K562 (cell line): ENCODE results near the gene KRT25. TPM values are rescaled to one million over a fixed set of nuclear protein-coding genes. Genes with fewer than 3 reads are reported as not detected.

Experiments
- ATAC-seq: fragments of 200-7000 bp; cut with Tn5 transposase; 3 replicates; pipeline ENCODE4 v1.9.1; 2020; ENCODE audit warnings: moderate library complexity
- BruUV-seq: library from RNA; stranded (reverse); fragments of 400-500 nt; replicated peaks from 2 replicates; lab custom pipeline; 2021; lab: Mats Ljungman, UMichigan
- CTCF ChIA-PET: fragments of 300-600 bp; formaldehyde crosslinking; extraction: SDS; loops from one replicate; lab custom pipeline; 2021; ENCODE audit warnings: low intra/inter-chr PET ratio; lab: Yijun Ruan, JAX
- POLR2A ChIA-PET: fragments of 300-600, 350-650 bp; sonication (Branson Sonifier 250); formaldehyde crosslinking; extraction: SDS; loops from one replicate; lab custom pipeline; 2021; ENCODE audit warnings: antibody characterized with exemption, inconsistent platforms; lab: Yijun Ruan, JAX
- DNase-seq, 4 experiments: peaks; one replicate each; pipeline versions ENCODE4 v3.0.0 to v3.0.0-alpha.2; 2011 to 2018; ENCODE audit warnings: low spot score in 3 of 4, mixed read lengths in 3 of 4; ENCODE audit errors: extremely low read depth in 1 of 4
- FAIRE-seq: peaks from 2 replicates; lab custom pipeline; 2011; peaks lifted over from hg19 to GRCh38; lab: Jason Lieb, UNC
- H2AFZ ChIP-seq: 2 replicates; pipeline ENCODE4 v1.6.0; 2011; ENCODE audit warnings: low read depth, low read length, control low read depth, inconsistent platforms
- H3K27ac ChIP-seq: fragments of 200-600 bp; 3 replicates; pipeline ENCODE4 v1.8.0; 2011; ENCODE audit warnings: low read depth, mild to moderate bottlenecking, control low read depth, inconsistent platforms, low read length, moderate library complexity, mixed read lengths; ENCODE audit errors: extremely low read depth
- H3K27me3 ChIP-seq, 2 experiments: fragments of 300-600 bp in 1 of 2; 2 replicates in 1 of 2; 3 replicates in 1 of 2; pipeline versions ENCODE4 v1.6.0 to v1.8.0; 2011; ENCODE audit warnings: inconsistent platforms in 2 of 2, low read length in 2 of 2, mild to moderate bottlenecking in 1 of 2, mixed read lengths in 1 of 2, moderate library complexity in 1 of 2; ENCODE audit not compliant: control insufficient read depth in 2 of 2, insufficient read depth in 2 of 2
- H3K36me3 ChIP-seq: fragments of 300-600 bp; 3 replicates; pipeline ENCODE4 v1.8.0; 2011; ENCODE audit warnings: mild to moderate bottlenecking, low read length, inconsistent platforms; ENCODE audit not compliant: control insufficient read depth, insufficient read depth
- H3K4me1 ChIP-seq, 2 experiments: fragments of 200-600 bp in 1 of 2; replicated peaks in 1 of 2; 2 replicates in 1 of 2; 3 replicates in 1 of 2; pipeline versions ENCODE4 v1.5.1 to v1.8.0; 2011; ENCODE audit warnings: inconsistent platforms in 2 of 2, low read length in 2 of 2, mild to moderate bottlenecking in 1 of 2, mixed read lengths in 1 of 2, moderate library complexity in 1 of 2; ENCODE audit not compliant: control insufficient read depth in 2 of 2, insufficient read depth in 2 of 2
- H3K4me2 ChIP-seq: 2 replicates; pipeline ENCODE4 v1.6.1; 2011; ENCODE audit warnings: low read length, control low read depth, inconsistent platforms, mixed read lengths; ENCODE audit not compliant: insufficient read depth
- H3K4me3 ChIP-seq: fragments of 200-600 bp; sonication (generic), shearing (Covaris generic); 2 replicates; pipeline ENCODE4 v1.5.1; 2016; ENCODE audit warnings: control low read depth, inconsistent platforms
- H3K79me2 ChIP-seq: fragments of 200-600 bp; 3 replicates; pipeline ENCODE4 v1.8.0; 2011; ENCODE audit warnings: low read length, inconsistent platforms; ENCODE audit not compliant: control insufficient read depth, insufficient read depth
- H3K9ac ChIP-seq, 2 experiments: 2 replicates each; pipeline versions ENCODE4 v1.6.0 to v1.6.1; 2011; ENCODE audit warnings: low read depth in 2 of 2, low read length in 2 of 2, control low read depth in 1 of 2, inconsistent platforms in 1 of 2, mild to moderate bottlenecking in 1 of 2, mixed read lengths in 1 of 2; ENCODE audit not compliant: insufficient read depth in 1 of 2
- H3K9me1 ChIP-seq: one replicate; pipeline ENCODE4 v1.6.0; 2011; ENCODE audit warnings: inconsistent platforms, mild to moderate bottlenecking, low read length, moderate library complexity; ENCODE audit not compliant: control insufficient read depth, insufficient read depth
- H3K9me3 ChIP-seq: replicated peaks from 2 replicates; pipeline ENCODE4 v1.5.1; 2011; ENCODE audit warnings: low read depth, low read length, inconsistent platforms; ENCODE audit not compliant: control insufficient read depth, insufficient read depth
- H4K20me1 ChIP-seq: replicated peaks from 2 replicates; pipeline ENCODE4 v1.6.1; 2011; ENCODE audit warnings: low read length, inconsistent platforms, mixed read lengths; ENCODE audit not compliant: control insufficient read depth, insufficient read depth
- CEBPG ChIP-seq, 3 experiments: fragments of 200-800 bp in 1 of 3; sonication (Bioruptor generic) in 1 of 3; sonication (generic) in 1 of 3; formaldehyde crosslinking in 1 of 3; IDR thresholded peaks in 2 of 3; conservative IDR thresholded peaks in 1 of 3; 2 replicates each; pipeline versions ENCODE4 v1.6.1 to v1.8.0; 2016 to 2022; ENCODE audit warnings: missing compliant biosample characterization in 2 of 3, missing genetic modification characterization in 2 of 3, mild to moderate bottlenecking in 1 of 3, missing genetic modification reagents in 1 of 3
- MTA1 ChIP-seq: fragments of 450-650 bp; IDR thresholded peaks from 2 replicates; pipeline ENCODE4 v1.6.1; 2017; ENCODE audit warnings: borderline replicate concordance
- THAP12 ChIP-seq: fragments of 250-450 bp; sonication (Bioruptor Pico); IDR thresholded peaks from 2 replicates; pipeline ENCODE4 v1.9.0; 2021; ENCODE audit warnings: mild to moderate bottlenecking, inconsistent platforms
- ZNF583 ChIP-seq: fragments of 250-450 bp; sonication (Bioruptor Pico); IDR thresholded peaks from 2 replicates; pipeline ENCODE4 v1.4.0; 2020
- ZNF584 ChIP-seq: fragments of 200-800 bp; sonication (Bioruptor generic); IDR thresholded peaks from 2 replicates; pipeline ENCODE4 v1.6.1; 2016; ENCODE audit warnings: low read depth, mild to moderate bottlenecking, missing genetic modification characterization, missing compliant biosample characterization
- WGBS: fragments of 100-300 bp; shearing (Covaris generic); methylation state at CpG from one replicate; pipeline ENCODE4 v1.1.6; 2016; ENCODE audit warnings: low coverage, mixed read lengths; ENCODE audit not compliant: insufficient coverage; ENCODE audit errors: missing lambda C conversion rate; 5-methylcytosine and 5-hydroxymethylcytosine counted together
- in situ Hi-C: fragments of 300-500 bp; cut with MboI; formaldehyde crosslinking; loops from 4 replicates; pipeline ENCODE4 v1.15.0; 2018; ENCODE audit warnings: inconsistent platforms, mixed read lengths
- intact Hi-C: fragments of 100-400 bp; cut with micrococcal nuclease; formaldehyde crosslinking; loops from 2 replicates; pipeline ENCODE4 v1.14.2; 2022
- polyA plus RNA-seq, 8 experiments: library from polyadenylated mRNA; depleted of rRNA in 4 of 8; stranded (reverse) in 5 of 8; unstranded in 3 of 8; fragments of >200 nt; fragmentation: Nextera tagmentation in 2 of 8; fragmentation: Illumina TruSeq in 1 of 8; extraction: Ambion mirVana in 2 of 8; extraction: Trizol in 1 of 8; gene quantifications; 2 replicates each; pipeline versions ENCODE4 v1.2.1 to v1.2.3, GENCODE V29; 2011 to 2014; ENCODE audit warnings: inconsistent platforms in 1 of 8, missing spikeins in 1 of 8
- total RNA-seq, 7 experiments: library from RNA; depleted of rRNA in 6 of 7; stranded (reverse); fragments of >200 nt in 6 of 7; fragmentation: Illumina TruSeq in 2 of 7; extraction: Trizol in 2 of 7; gene quantifications; 2 replicates each; pipeline versions ENCODE4 v1.2.1 to v1.2.3, GENCODE V29; 2011 to 2021; ENCODE audit warnings: low replicate concordance in 1 of 7
- TF ChIP-seq, protein P1 (sequence below): sonication (generic); formaldehyde crosslinking; IDR thresholded peaks from 2 replicates; pipeline ENCODE4 v1.8.1; 2023; ENCODE audit warnings: mild to moderate bottlenecking, missing genetic modification reagents
- TF ChIP-seq, protein P2 (sequence below): fragments of 250-450 bp; sonication (Bioruptor Pico); IDR thresholded peaks from 2 replicates; pipeline ENCODE4 v1.4.0; 2020; ENCODE audit warnings: mild to moderate bottlenecking, moderate library complexity

KRT25 gene
- total and polyA plus RNA-seq, 9 of the 15 experiments (the other 6 are each of a cell fraction or from before 2014, with no cell fraction given), result not detected

- in situ Hi-C loops (no loop called here), intact Hi-C loops (no loop called here)
- Histone ChIP-seq H3K79me2 (no peaks in the 10 kb centered on the region), H3K9me3 (no peaks in the 10 kb centered on the region), H3K4me2 (no peak overlapping the region), H3K36me3 (no peaks in the 10 kb centered on the region), H3K4me3 (no peak overlapping the region), H3K27me3 (0 out of 5 replicates have a peak, but pooled peaks cover 0 to 4% of the 10 kb centered on the region in 2 experiments), H3K27ac (no peak overlapping the region), H3K9me1 (no peaks in the 10 kb centered on the region), H2AFZ (no peak overlapping the region), H4K20me1 (no peaks in the 10 kb centered on the region), H3K4me1 (no peaks in the 10 kb centered on the region), H3K9ac (no peak overlapping the region)
- DNase-seq (no peak), FAIRE-seq (no peak), ATAC-seq (no peak)
- POLR2A ChIA-PET, result interaction anchor here (0.6 to 1.0 kb wide), 3 partner anchors 13 to 18 kb away, joined by 3 to 4 read pairs (median 3); no protein-coding TSS in a partner anchor
- 25% methylated on average over 8 of the region's 8 CpGs for WGBS
- BruUV-seq, result no TSS peak
- CTCF ChIA-PET, result no interaction called here
- TF ChIP-seq THAP12 (CRISPR knock-in tag), result no peak
- no peak for TF ChIP-seq CEBPG (CRISPR knock-in tag; IDR thresholded peaks at IDR 0.05)
- TF ChIP-seq CEBPG (tag; conservative IDR thresholded peaks at IDR 0.05 in 1 of 2, IDR thresholded peaks at IDR 0.05 in 1 of 2), result peak; percentile 28 to 57; a peak in 2 of 4 replicates
- TF ChIP-seq, protein P1, sequence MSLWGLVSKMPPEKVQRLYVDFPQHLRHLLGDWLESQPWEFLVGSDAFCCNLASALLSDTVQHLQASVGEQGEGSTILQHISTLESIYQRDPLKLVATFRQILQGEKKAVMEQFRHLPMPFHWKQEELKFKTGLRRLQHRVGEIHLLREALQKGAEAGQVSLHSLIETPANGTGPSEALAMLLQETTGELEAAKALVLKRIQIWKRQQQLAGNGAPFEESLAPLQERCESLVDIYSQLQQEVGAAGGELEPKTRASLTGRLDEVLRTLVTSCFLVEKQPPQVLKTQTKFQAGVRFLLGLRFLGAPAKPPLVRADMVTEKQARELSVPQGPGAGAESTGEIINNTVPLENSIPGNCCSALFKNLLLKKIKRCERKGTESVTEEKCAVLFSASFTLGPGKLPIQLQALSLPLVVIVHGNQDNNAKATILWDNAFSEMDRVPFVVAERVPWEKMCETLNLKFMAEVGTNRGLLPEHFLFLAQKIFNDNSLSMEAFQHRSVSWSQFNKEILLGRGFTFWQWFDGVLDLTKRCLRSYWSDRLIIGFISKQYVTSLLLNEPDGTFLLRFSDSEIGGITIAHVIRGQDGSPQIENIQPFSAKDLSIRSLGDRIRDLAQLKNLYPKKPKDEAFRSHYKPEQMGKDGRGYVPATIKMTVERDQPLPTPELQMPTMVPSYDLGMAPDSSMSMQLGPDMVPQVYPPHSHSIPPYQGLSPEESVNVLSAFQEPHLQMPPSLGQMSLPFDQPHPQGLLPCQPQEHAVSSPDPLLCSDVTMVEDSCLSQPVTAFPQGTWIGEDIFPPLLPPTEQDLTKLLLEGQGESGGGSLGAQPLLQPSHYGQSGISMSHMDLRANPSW (CRISPR knock-in tag), result no peak
- no peak for TF ChIP-seq MTA1
- TF ChIP-seq ZNF584 (CRISPR knock-in tag), result 0 out of 2 replicates have a peak, but pooled peaks have one; percentile 35
- no peak for TF ChIP-seq ZNF583 (CRISPR knock-in tag)
- TF ChIP-seq, protein P2, sequence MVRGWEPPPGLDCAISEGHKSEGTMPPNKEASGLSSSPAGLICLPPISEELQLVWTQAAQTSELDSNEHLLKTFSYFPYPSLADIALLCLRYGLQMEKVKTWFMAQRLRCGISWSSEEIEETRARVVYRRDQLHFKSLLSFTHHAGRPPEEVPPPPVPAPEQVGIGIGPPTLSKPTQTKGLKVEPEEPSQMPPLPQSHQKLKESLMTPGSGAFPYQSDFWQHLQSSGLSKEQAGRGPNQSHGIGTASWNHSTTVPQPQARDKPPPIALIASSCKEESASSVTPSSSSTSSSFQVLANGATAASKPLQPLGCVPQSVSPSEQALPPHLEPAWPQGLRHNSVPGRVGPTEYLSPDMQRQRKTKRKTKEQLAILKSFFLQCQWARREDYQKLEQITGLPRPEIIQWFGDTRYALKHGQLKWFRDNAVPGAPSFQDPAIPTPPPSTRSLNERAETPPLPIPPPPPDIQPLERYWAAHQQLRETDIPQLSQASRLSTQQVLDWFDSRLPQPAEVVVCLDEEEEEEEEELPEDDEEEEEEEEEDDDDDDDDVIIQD, result no peak
Measured at GRCh38 chr17:40727447-40728231, 27.5 kb downstream of the KRT25 start.
